ENCODE results near the gene ZNF469. TPM values are rescaled to one million over a fixed set of nuclear protein-coding genes. Genes with fewer than 3 reads are reported as not detected.
"Not testable (repeated sequence)": the region's sequence is repeated elsewhere in the genome, so short reads cannot be mapped to it uniquely, and the experiment has no call there.

Gene ZNF469
- total RNA-seq, 3 donors from 2014 or later (not counting 1 experiment from before 2014, with no cell fraction given) = 4.5 to 5.8 (median 4.9) TPM

DNA sequence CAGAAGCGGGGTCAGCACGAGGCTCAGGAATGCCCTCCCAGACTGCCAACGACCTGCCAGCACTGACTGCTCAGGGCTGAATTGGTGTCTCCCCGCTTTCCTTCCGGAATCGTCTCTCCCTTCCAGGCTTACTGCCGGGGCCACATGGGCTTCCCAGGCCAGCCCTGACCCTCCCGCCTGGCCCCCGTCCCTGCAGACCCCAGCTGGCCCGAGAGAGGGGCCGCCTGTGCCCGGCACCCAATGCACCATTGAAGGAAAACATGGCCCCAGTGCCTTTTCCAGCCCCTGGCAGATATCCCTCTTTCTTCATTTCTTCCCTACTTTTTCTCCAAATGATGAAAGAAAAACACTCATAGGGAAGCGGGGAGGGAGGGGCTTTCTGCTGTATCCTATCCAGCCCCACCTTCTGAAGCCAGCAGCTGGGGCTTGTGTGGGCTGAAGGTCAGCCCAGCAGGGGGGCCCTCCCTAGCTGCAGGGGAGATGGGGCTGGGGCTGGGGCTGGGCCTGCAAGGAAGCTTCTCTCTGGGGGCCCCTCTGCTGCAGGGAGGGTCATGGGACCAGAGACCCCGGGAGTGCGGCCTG is 25.9 kb downstream of the ZNF469 start:
- H3K9me3 ChIP-seq (ENCODE audit: control insufficient read depth, insufficient read depth, low read length) = no peaks in the 10 kb centered on the region
- no peaks in the 10 kb centered on the region for H3K27me3 ChIP-seq (ENCODE audit: control insufficient read depth, insufficient read depth, low read length)
- ATAC-seq (no peak), DNase-seq (no peak)
- H3K27ac ChIP-seq (ENCODE audit: low read length) = no peak overlapping the region
- H3K4me3 Mint-ChIP-seq = no peak overlapping the region
- H3K27me3 Mint-ChIP-seq (ENCODE audit: low read depth in 2 of 2) = peaks cover 0 to 10% of the 10 kb centered on the region in 2 donors
- H3K4me3 ChIP-seq (ENCODE audit: low read length) = no peak overlapping the region
- H3K4me1 Mint-ChIP-seq = peaks cover 5 to 11% of the 10 kb centered on the region in 2 donors
- intact Hi-C loops (cut with micrococcal nuclease) = no loop called here
- H3K9me3 Mint-ChIP-seq = no peaks in the 10 kb centered on the region
- H3K27ac Mint-ChIP-seq = no peak overlapping the region
- H3K36me3 Mint-ChIP-seq = no peaks in the 10 kb centered on the region
- no peaks in the 10 kb centered on the region for H3K36me3 ChIP-seq (ENCODE audit: control insufficient read depth, insufficient read depth, low read length)
- TF ChIP-seq, protein P1, sequence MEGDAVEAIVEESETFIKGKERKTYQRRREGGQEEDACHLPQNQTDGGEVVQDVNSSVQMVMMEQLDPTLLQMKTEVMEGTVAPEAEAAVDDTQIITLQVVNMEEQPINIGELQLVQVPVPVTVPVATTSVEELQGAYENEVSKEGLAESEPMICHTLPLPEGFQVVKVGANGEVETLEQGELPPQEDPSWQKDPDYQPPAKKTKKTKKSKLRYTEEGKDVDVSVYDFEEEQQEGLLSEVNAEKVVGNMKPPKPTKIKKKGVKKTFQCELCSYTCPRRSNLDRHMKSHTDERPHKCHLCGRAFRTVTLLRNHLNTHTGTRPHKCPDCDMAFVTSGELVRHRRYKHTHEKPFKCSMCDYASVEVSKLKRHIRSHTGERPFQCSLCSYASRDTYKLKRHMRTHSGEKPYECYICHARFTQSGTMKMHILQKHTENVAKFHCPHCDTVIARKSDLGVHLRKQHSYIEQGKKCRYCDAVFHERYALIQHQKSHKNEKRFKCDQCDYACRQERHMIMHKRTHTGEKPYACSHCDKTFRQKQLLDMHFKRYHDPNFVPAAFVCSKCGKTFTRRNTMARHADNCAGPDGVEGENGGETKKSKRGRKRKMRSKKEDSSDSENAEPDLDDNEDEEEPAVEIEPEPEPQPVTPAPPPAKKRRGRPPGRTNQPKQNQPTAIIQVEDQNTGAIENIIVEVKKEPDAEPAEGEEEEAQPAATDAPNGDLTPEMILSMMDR (IDR thresholded peaks at IDR 0.05) = no peak
- 91% methylated on average over 14 of the region's 15 CpGs for WGBS (ENCODE audit: insufficient coverage)
- peaks cover 10% of the 10 kb centered on the region for H3K4me1 ChIP-seq (ENCODE audit: control insufficient read depth, insufficient read depth, low read length)

DNA sequence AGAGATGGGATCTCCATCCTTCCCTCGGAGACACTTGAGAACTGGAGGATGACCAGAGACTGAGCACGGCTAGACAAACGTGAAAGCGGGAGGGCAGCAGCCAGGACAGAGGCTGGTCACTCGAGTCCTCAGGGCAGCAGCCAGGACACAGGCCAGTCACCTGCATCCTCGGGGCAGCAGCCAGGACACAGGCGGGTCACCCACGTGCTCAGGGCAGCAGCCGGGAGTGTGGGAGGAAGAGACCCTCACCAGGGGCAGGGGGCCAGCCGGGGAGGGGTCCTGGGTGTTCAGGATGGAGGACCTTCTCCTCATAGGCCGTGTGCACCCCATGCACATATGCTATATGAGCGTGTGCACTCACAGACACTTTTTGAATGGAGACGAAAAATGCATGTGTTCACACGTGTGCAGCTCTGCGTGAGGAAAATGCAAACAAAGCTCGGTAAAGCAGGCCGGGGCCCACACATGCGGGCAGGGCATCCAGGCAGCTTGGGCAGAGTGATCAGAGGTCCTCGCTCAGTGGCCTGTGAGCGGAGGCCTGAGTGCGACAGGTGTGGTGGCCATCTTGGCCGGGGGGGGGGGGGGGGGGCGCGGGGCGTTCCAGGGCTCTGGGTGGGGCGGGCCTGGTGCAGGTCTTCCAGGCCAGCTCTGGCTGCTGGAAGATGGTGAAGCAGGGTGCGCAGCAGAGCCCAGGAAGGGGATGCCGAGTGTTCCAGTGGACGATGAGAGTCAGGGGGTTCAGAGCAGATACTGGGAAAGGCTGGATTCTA is 26.7 kb downstream of the ZNF469 start:
- H3K9me3 Mint-ChIP-seq = no peaks in the 10 kb centered on the region
- Histone ChIP-seq H3K27me3 (ENCODE audit: control insufficient read depth, insufficient read depth, low read length) (no peaks in the 10 kb centered on the region), H3K36me3 (ENCODE audit: control insufficient read depth, insufficient read depth, low read length) (no peaks in the 10 kb centered on the region), H3K9me3 (ENCODE audit: control insufficient read depth, insufficient read depth, low read length) (no peaks in the 10 kb centered on the region), H3K4me3 (ENCODE audit: low read length) (no peak overlapping the region), H3K27ac (ENCODE audit: low read length) (no peak overlapping the region), H3K4me1 (ENCODE audit: control insufficient read depth, insufficient read depth, low read length) (peaks cover 10% of the 10 kb centered on the region)
- H3K4me3 Mint-ChIP-seq = no peak overlapping the region
- TF ChIP-seq, protein P1 (IDR thresholded peaks at IDR 0.05) = no peak
- ATAC-seq = no peak
- H3K36me3 Mint-ChIP-seq = no peaks in the 10 kb centered on the region
- no peak for DNase-seq
- 91% methylated on average over 28 of the region's 29 CpGs for WGBS (ENCODE audit: insufficient coverage)
- intact Hi-C loops (cut with micrococcal nuclease) = no loop called here
- peaks cover 5 to 11% of the 10 kb centered on the region in 2 donors for H3K4me1 Mint-ChIP-seq
- H3K27me3 Mint-ChIP-seq (ENCODE audit: low read depth in 2 of 2) = peaks cover 0 to 6% of the 10 kb centered on the region in 2 donors
- no peak overlapping the region for H3K27ac Mint-ChIP-seq

DNA sequence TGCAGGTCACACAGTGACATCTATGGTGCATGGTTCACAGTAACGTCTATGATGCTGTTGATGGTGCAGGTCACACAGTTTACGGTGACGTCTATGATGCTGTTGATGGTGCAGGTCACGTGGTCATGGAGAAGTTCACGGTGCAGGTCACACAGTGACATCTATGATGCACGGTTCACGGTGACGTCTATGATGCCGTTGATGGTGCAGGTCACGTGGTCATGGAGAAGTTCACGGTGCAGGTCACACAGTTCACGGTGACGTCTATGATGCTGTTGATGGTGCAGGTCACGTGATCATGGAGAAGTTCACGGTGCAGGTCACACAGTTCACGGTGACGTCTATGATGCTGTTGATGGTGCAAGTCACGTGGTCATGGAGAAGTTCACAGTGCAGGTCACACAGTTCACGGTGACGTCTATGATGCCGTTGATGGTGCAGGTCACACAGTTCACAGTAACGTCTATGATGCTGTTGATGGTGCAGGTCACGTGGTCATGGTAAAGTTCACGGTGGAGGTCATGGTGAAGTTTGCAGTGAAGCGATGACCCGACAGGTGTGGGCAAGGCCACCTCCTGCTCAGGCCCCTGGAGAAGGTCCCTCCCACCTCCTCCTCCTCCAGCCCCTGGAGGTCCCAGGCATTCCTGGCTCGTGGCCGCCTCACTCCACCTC is 27.7 kb downstream of the ZNF469 start:
- H3K27me3 ChIP-seq (ENCODE audit: control insufficient read depth, insufficient read depth, low read length); H3K4me1 ChIP-seq (ENCODE audit: control insufficient read depth, insufficient read depth, low read length); H3K9me3 ChIP-seq (ENCODE audit: control insufficient read depth, insufficient read depth, low read length); H3K36me3 Mint-ChIP-seq; H3K9me3 Mint-ChIP-seq; intact Hi-C loops (cut with micrococcal nuclease); H3K4me3 Mint-ChIP-seq; H3K36me3 ChIP-seq (ENCODE audit: control insufficient read depth, insufficient read depth, low read length); H3K4me3 ChIP-seq (ENCODE audit: low read length); H3K4me1 Mint-ChIP-seq; H3K27me3 Mint-ChIP-seq (ENCODE audit: low read depth in 2 of 2); H3K27ac Mint-ChIP-seq; DNase-seq; H3K27ac ChIP-seq (ENCODE audit: low read length): not testable (repeated sequence)
- peak; percentile 5 to 18 (median 17) for ATAC-seq
- whole genome bisulfite sequencing (ENCODE audit: insufficient coverage) = 93% methylated on average over 28 of the region's 28 CpGs

DNA sequence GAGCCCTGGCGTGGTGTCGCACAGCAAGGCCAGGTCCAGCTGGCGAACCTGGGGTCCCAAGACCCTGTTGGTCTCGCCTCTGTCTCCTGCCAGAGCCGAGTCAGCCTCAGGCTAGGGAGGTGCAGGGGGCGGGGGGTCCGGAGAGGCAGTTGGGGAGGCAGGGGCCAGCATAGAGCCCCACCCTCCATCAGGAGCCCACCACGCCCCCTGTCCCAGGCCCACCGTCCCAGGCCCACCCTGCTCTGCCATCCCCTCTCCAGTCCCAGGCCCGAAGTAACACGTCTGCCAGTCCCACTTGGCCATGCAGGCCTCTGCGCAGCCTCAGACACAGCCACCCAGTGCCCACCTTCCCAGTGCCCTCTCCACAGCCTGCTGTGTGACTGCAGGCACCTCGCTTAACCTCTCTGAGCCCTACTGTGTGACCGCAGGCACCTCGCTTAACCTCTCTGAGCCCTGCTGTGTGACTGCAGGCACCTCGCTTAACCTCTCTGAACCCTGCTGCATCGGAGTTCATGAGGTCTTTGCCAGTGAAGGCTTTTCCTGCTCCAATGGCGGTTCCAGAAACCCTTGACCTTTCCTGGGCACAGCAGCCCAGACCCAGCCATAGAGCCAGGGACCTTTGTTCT is 29.3 kb downstream of the ZNF469 start:
- Histone ChIP-seq H3K4me1 (ENCODE audit: control insufficient read depth, insufficient read depth, low read length) (peaks cover 10% of the 10 kb centered on the region), H3K4me3 (ENCODE audit: low read length) (no peak overlapping the region), H3K27ac (ENCODE audit: low read length) (no peak overlapping the region), H3K9me3 (ENCODE audit: control insufficient read depth, insufficient read depth, low read length) (no peaks in the 10 kb centered on the region), H3K27me3 (ENCODE audit: control insufficient read depth, insufficient read depth, low read length) (no peaks in the 10 kb centered on the region), H3K36me3 (ENCODE audit: control insufficient read depth, insufficient read depth, low read length) (no peaks in the 10 kb centered on the region)
- ATAC-seq = no peak
- no peaks in the 10 kb centered on the region for H3K36me3 Mint-ChIP-seq
- TF ChIP-seq, protein P1 (IDR thresholded peaks at IDR 0.05) = no peak
- intact Hi-C loops (cut with micrococcal nuclease) = no loop called here
- no peak for DNase-seq
- WGBS (ENCODE audit: insufficient coverage) = 91% methylated on average over 18 of the region's 18 CpGs
- no peak overlapping the region for H3K27ac Mint-ChIP-seq
- H3K4me3 Mint-ChIP-seq = no peak overlapping the region
- H3K9me3 Mint-ChIP-seq = no peaks in the 10 kb centered on the region
- H3K4me1 Mint-ChIP-seq = peaks cover 5 to 6% of the 10 kb centered on the region in 2 donors
- H3K27me3 Mint-ChIP-seq (ENCODE audit: low read depth in 2 of 2) = no peaks in the 10 kb centered on the region

All from natural killer cell (primary cell).